SK-N-SH (cell line): Measurements from ENCODE around the gene ZNF19. TPM values are rescaled to one million over a fixed set of nuclear protein-coding genes. Genes with fewer than 3 reads are reported as not detected.

Experiments
- CTCF ChIA-PET: fragments of 300-600, 350-600 bp; formaldehyde crosslinking; extraction: SDS; loops from one replicate; lab custom pipeline; 2021; lab: Yijun Ruan, JAX
- POLR2A ChIA-PET: fragments of 350-600 bp; sonication (Branson Sonifier 250); formaldehyde crosslinking; extraction: SDS; loops from one replicate; lab custom pipeline; 2020; ENCODE audit warnings: antibody characterized with exemption, inconsistent platforms; lab: Yijun Ruan, JAX
- DNase-seq: peaks from one replicate; pipeline ENCODE4 v3.0.0; 2012
- H2AFZ ChIP-seq: fragments of 200-600 bp; sonication (generic); 2 replicates; pipeline ENCODE4 v1.8.1; 2016; ENCODE audit warnings: antibody characterized with exemption, mild to moderate bottlenecking, low read depth
- H3F3A ChIP-seq: fragments of 200-600 bp; sonication (generic); replicated peaks from 2 replicates; pipeline ENCODE3; 2016; ENCODE audit warnings: antibody characterized with exemption, mild to moderate bottlenecking; ENCODE audit not compliant: insufficient read depth
- H3K27ac ChIP-seq, 2 experiments: fragments of 200-500 bp in 1 of 2; fragments of 200-600 bp in 1 of 2; sonication (Bioruptor generic) in 1 of 2; sonication (generic), shearing (Covaris generic) in 1 of 2; 2 replicates each; pipeline versions ENCODE4 v1.5.1 to v1.6.1; 2014 to 2016; ENCODE audit warnings: low read depth in 2 of 2, inconsistent platforms in 1 of 2, low read length in 1 of 2, mild to moderate bottlenecking in 1 of 2, mixed read lengths in 1 of 2
- H3K27me3 ChIP-seq: fragments of 200-600 bp; sonication (generic), shearing (Covaris generic); 2 replicates; pipeline ENCODE4 v1.6.1; 2016; ENCODE audit warnings: mixed run types; ENCODE audit not compliant: insufficient read depth
- H3K36me3 ChIP-seq, 2 experiments: fragments of 200-500 bp in 1 of 2; fragments of 200-600 bp in 1 of 2; sonication (Bioruptor generic) in 1 of 2; sonication (generic) in 1 of 2; replicated peaks in 1 of 2; 2 replicates each; pipeline versions ENCODE3 to v1.5.1; 2014 to 2016; ENCODE audit warnings: low read length in 1 of 2, mild to moderate bottlenecking in 1 of 2; ENCODE audit not compliant: insufficient read depth in 2 of 2, control insufficient read depth in 1 of 2
- H3K4me1 ChIP-seq, 2 experiments: fragments of 200-500 bp in 1 of 2; fragments of 200-600 bp in 1 of 2; sonication (Bioruptor generic) in 1 of 2; sonication (generic), shearing (Covaris generic) in 1 of 2; 2 replicates each; pipeline versions ENCODE4 v1.5.1 to v1.6.1; 2014 to 2016; ENCODE audit warnings: low read depth in 1 of 2, low read length in 1 of 2, mixed run types in 1 of 2; ENCODE audit not compliant: insufficient read depth in 2 of 2, control insufficient read depth in 1 of 2
- H3K4me2 ChIP-seq: fragments of 200-600 bp; sonication (generic), shearing (Covaris generic); 2 replicates; pipeline ENCODE4 v1.6.1; 2017; ENCODE audit warnings: mixed run types
- H3K4me3 ChIP-seq, 2 experiments: fragments of 200-500 bp in 1 of 2; fragments of 200-600 bp in 1 of 2; sonication (Bioruptor generic) in 1 of 2; sonication (generic), shearing (Covaris generic) in 1 of 2; 2 replicates each; pipeline versions ENCODE4 v1.5.1 to v1.8.1; 2014 to 2016; ENCODE audit warnings: low read depth in 2 of 2, inconsistent platforms in 1 of 2, low read length in 1 of 2, mild to moderate bottlenecking in 1 of 2, mixed read lengths in 1 of 2, moderate library complexity in 1 of 2
- H3K79me2 ChIP-seq: fragments of 200-600 bp; sonication (generic); 2 replicates; pipeline ENCODE4 v1.8.1; 2017; ENCODE audit warnings: mild to moderate bottlenecking; ENCODE audit not compliant: insufficient read depth
- H3K9ac ChIP-seq: fragments of 200-600 bp; sonication (generic); 2 replicates; pipeline ENCODE4 v1.6.1; 2017; ENCODE audit warnings: mixed run types
- H3K9me2 ChIP-seq: fragments of 200-600 bp; sonication (generic); 2 replicates; pipeline ENCODE4 v1.6.1; 2017; ENCODE audit warnings: mixed run types
- H3K9me3 ChIP-seq: fragments of 200-600 bp; sonication (generic); 2 replicates; pipeline ENCODE4 v1.6.1; 2017; ENCODE audit warnings: mixed run types, mild to moderate bottlenecking, moderate library complexity
- H4K20me1 ChIP-seq: fragments of 200-600 bp; sonication (generic); 2 replicates; pipeline ENCODE4 v1.6.1; 2017; ENCODE audit warnings: mild to moderate bottlenecking, mixed run types; ENCODE audit not compliant: insufficient read depth
- CHD2 ChIP-seq: fragments of 150-350 bp; IDR thresholded peaks from 2 replicates; pipeline ENCODE4 v1.6.1; 2018; ENCODE audit warnings: low read length; ENCODE audit not compliant: partially characterized antibody
- CTCF ChIP-seq: fragments of 200-600 bp; sonication (generic); IDR thresholded peaks from 2 replicates; pipeline ENCODE4 v1.6.1; 2017; ENCODE audit warnings: antibody characterized with exemption, mild to moderate bottlenecking, moderate library complexity
- EP300 ChIP-seq, 2 experiments: IDR thresholded peaks; 2 replicates each; pipeline versions ENCODE4 v1.4.0 to v1.6.1; 2012; ENCODE audit warnings: borderline replicate concordance in 1 of 2, low read depth in 1 of 2, low read length in 1 of 2
- EZH2phosphoT487 ChIP-seq: fragments of 200-600 bp; sonication (generic); IDR thresholded peaks from 2 replicates; pipeline ENCODE4 v1.6.1; 2017; ENCODE audit warnings: low read depth, mixed run types, mild to moderate bottlenecking, antibody characterized with exemption, moderate library complexity, borderline replicate concordance
- FOSL2 ChIP-seq: IDR thresholded peaks from 2 replicates; pipeline ENCODE4 v1.4.0; 2012; ENCODE audit warnings: low read depth, mild to moderate bottlenecking, moderate library complexity, borderline replicate concordance
- GABPA ChIP-seq: IDR thresholded peaks from 2 replicates; pipeline ENCODE4 v1.4.0; 2012; ENCODE audit warnings: low read depth, mild to moderate bottlenecking
- GATA2 ChIP-seq: sonication (generic); formaldehyde crosslinking; IDR thresholded peaks from 2 replicates; pipeline ENCODE4 v1.5.0; 2020; ENCODE audit warnings: mild to moderate bottlenecking, missing genetic modification reagents
- JUND ChIP-seq: IDR thresholded peaks from 2 replicates; pipeline ENCODE4 v1.4.0; 2012
- MAX ChIP-seq: IDR thresholded peaks from 2 replicates; pipeline ENCODE4 v1.4.0; 2012; ENCODE audit warnings: low read depth
- MEF2A ChIP-seq: IDR thresholded peaks from 2 replicates; pipeline ENCODE4 v1.4.0; 2012; ENCODE audit warnings: low read depth, borderline replicate concordance
- NFIC ChIP-seq: IDR thresholded peaks from 2 replicates; pipeline ENCODE4 v1.4.0; 2012; ENCODE audit warnings: borderline replicate concordance
- NRF1 ChIP-seq: IDR thresholded peaks from 2 replicates; pipeline ENCODE4 v1.6.1; 2012; ENCODE audit warnings: low read depth, mild to moderate bottlenecking, low read length
- PBX3 ChIP-seq: IDR thresholded peaks from 2 replicates; pipeline ENCODE4; 2012
- POLR2AphosphoS5 ChIP-seq: IDR thresholded peaks from 2 replicates; pipeline ENCODE4 v1.6.1; 2012; ENCODE audit warnings: low read depth, low read length
- RAD21 ChIP-seq: IDR thresholded peaks from 2 replicates; pipeline ENCODE4 v1.6.1; 2012; ENCODE audit warnings: mild to moderate bottlenecking, low read length
- RCOR1 ChIP-seq: fragments of 150-350 bp; IDR thresholded peaks from 2 replicates; pipeline ENCODE4 v1.6.1; 2017; ENCODE audit warnings: antibody characterized with exemption, low read length
- RXRA ChIP-seq: IDR thresholded peaks from 2 replicates; pipeline ENCODE4 v1.4.0; 2012; ENCODE audit warnings: low read depth, mild to moderate bottlenecking, borderline replicate concordance
- SIN3A ChIP-seq: IDR thresholded peaks from 2 replicates; pipeline ENCODE4 v1.6.1; 2012; ENCODE audit warnings: low read depth, mild to moderate bottlenecking, low read length, moderate library complexity, borderline replicate concordance
- SMC3 ChIP-seq: IDR thresholded peaks from 2 replicates; pipeline ENCODE4 v1.6.1; 2012; ENCODE audit warnings: low read depth, low read length, improper control_type of control experiment
- TAF1 ChIP-seq: IDR thresholded peaks from 2 replicates; pipeline ENCODE4 v1.6.1; 2012; ENCODE audit warnings: low read depth, mild to moderate bottlenecking, low read length, moderate library complexity, borderline replicate concordance
- TCF12 ChIP-seq: IDR thresholded peaks from 2 replicates; pipeline ENCODE4 v1.4.0; 2012
- TEAD4 ChIP-seq: IDR thresholded peaks from 2 replicates; pipeline ENCODE4 v1.4.0; 2012; ENCODE audit warnings: mild to moderate bottlenecking, borderline replicate concordance; ENCODE audit not compliant: insufficient read depth
- USF1 ChIP-seq: IDR thresholded peaks from 2 replicates; pipeline ENCODE4 v1.4.0; 2012; ENCODE audit warnings: low read depth, borderline replicate concordance
- USF2 ChIP-seq: fragments of 150-350 bp; IDR thresholded peaks from 2 replicates; pipeline ENCODE4 v1.6.1; 2017; ENCODE audit warnings: antibody characterized with exemption, low read length, low read depth, borderline replicate concordance
- YY1 ChIP-seq: IDR thresholded peaks from 2 replicates; pipeline ENCODE4 v1.4.0; 2012; ENCODE audit warnings: low read depth, mild to moderate bottlenecking
- ZBTB33 ChIP-seq: IDR thresholded peaks from 2 replicates; pipeline ENCODE4 v1.4.0; 2012; ENCODE audit warnings: low read depth, borderline replicate concordance
- WGBS: methylation state at CpG from one replicate; pipeline ENCODE4 v1.1.6; 2017; ENCODE audit warnings: low lambda C conversion rate; 5-methylcytosine and 5-hydroxymethylcytosine counted together
- polyA plus RNA-seq, 3 experiments: library from polyadenylated mRNA; depleted of rRNA; stranded (reverse); fragments of >200 nt; gene quantifications; 2 replicates each; pipeline ENCODE4 v1.2.3, GENCODE V29; 2012

The ZNF19 gene
- polyA plus RNA-seq, 1 of the 3 experiments (the other 2 are of a cell fraction): 1.4 TPM

- no peaks in the 10 kb centered on the region for H3F3A ChIP-seq
- no peaks in the 10 kb centered on the region for H3K79me2 ChIP-seq
- no peaks in the 10 kb centered on the region for H3K9me3 ChIP-seq
- H3K27me3 ChIP-seq: no peaks in the 10 kb centered on the region
- H3K27ac ChIP-seq: no peak overlapping the region
- H3K9me2 ChIP-seq: no peaks in the 10 kb centered on the region
- POLR2A ChIA-PET: no interaction called here
- no peaks in the 10 kb centered on the region for H3K4me1 ChIP-seq
- DNase-seq: peak; percentile 36
- no peaks in the 10 kb centered on the region for H4K20me1 ChIP-seq
- no peak overlapping the region for H2AFZ ChIP-seq
- H3K9ac ChIP-seq: no peak overlapping the region
- CTCF ChIA-PET: interaction anchor here (1.5 to 2.8 kb wide), 4 partner anchors 9 to 125 kb away, joined by 7 to 19 read pairs (median 11); partner anchors contain the start of gene CHST4
- H3K4me2 ChIP-seq: no peak overlapping the region
- 25% methylated on average over 6 of the region's 6 CpGs for WGBS
- no peak for TF ChIP-seq RXRA
- no peak for TF ChIP-seq ZBTB33
- TF ChIP-seq CTCF: peak; percentile 59
- TF ChIP-seq POLR2AphosphoS5: no peak
- no peak for TF ChIP-seq CHD2
- no peak for TF ChIP-seq SIN3A
- TF ChIP-seq TEAD4: no peak
- TF ChIP-seq TCF12: no peak
- TF ChIP-seq PBX3: no peak
- TF ChIP-seq NRF1: no peak
- TF ChIP-seq NFIC: no peak
- TF ChIP-seq JUND: no peak
- TF ChIP-seq GABPA: no peak
- TF ChIP-seq GATA2 (CRISPR knock-in tag): no peak
- TF ChIP-seq FOSL2: no peak
- no peak for TF ChIP-seq MAX
- no peak for TF ChIP-seq EZH2phosphoT487
- TF ChIP-seq USF2: no peak
- peak; percentile 56 for TF ChIP-seq SMC3
- no peak for TF ChIP-seq YY1
- TF ChIP-seq USF1: no peak
- no peak for TF ChIP-seq RCOR1
- TF ChIP-seq RAD21: peak; percentile 58
- TF ChIP-seq TAF1: no peak
- TF ChIP-seq MEF2A: no peak
- no peak for TF ChIP-seq EP300 (IDR thresholded peaks at IDR 0.05; ENCODE audit: borderline replicate concordance in 1 of 2, low read depth in 1 of 2, low read length in 1 of 2)
- TF ChIP-seq, all 33 proteins: peak for 3
- H3K36me3 ChIP-seq: no peaks in the 10 kb centered on the region
- H3K4me3 ChIP-seq: no peak overlapping the region; a peak in 1 of 4 replicates
Measured at GRCh38 chr16:71537643-71538042, 48.5 kb upstream of the ZNF19 start.
